Dedifferentiated amniotic fluid mesenchymal stem cell (primary cell): ENCODE data around the gene EFCAB10.
A peak's percentile ranks its signal among the peaks of the same experiment; 100 is the strongest.
"Not testable (repeated sequence)": the region's sequence is repeated elsewhere in the genome, so short reads cannot be mapped to it uniquely, and the experiment has no call there.

Source experiments
- DNase-seq: peaks from one replicate; pipeline ENCODE4 v3.0.0-alpha.2; 2016; ENCODE audit errors: extremely low spot score

The EFCAB10 gene

DNA sequence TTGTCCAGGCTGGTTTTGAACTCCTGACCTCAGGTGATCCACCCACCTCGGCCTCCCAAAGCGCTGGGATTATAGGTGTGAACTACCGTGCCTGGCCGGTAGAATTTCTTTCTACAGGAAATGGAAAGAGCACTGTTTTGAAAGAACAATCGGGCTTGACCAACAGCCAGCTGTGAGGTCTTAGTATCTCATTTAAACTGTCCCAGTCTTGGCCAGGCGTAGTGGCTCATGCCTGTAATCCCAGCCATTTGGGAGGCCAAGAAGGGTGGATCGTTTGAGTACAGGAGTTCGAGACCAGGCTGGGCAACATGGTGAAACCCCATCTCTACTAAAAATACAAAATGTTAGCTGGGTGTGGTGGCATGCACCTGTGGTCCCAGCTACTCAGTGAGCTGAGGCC, 17.8 kb upstream of the EFCAB10 start:
- not testable (repeated sequence) for DNase-seq

DNA sequence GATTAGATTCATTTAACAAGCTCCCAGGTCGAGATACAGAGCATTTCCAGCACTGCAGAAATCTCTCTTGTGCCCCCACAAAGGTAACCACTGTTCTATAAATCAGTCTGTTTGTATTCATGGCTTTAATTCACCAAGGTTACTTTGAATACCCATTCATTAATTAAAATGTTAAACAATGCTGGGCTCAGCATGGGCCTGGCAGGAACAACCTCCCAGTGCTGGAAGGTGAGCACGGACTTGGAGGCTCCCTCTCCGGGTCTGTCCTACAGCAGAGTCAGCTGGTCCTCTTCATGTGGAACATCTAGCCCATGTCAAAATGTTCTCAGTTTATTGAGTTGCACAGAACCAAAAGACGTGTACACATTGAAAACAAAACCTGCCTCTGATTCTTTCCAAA, 15.6 kb upstream of the EFCAB10 start:
- no peak for DNase-seq

DNA sequence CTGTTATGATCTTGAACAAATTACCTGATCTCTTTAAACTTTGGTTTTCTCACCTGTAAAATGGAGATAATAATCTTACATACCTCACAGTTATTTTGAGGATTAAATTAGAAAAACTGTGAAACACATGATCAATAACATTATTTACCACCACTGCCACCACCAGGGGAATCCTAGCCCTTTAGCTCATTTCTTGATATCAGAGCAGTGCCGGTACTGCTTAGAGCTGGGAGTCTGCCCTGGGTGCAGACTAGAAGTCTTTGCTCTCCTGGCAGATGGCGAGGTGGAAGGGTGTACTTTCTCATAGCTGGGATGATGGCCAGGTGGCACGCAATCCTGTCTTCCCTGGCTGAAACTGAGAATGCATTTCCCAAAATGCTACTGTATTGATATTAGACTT, 12.7 kb upstream of the EFCAB10 start:
- no peak for DNase-seq

DNA sequence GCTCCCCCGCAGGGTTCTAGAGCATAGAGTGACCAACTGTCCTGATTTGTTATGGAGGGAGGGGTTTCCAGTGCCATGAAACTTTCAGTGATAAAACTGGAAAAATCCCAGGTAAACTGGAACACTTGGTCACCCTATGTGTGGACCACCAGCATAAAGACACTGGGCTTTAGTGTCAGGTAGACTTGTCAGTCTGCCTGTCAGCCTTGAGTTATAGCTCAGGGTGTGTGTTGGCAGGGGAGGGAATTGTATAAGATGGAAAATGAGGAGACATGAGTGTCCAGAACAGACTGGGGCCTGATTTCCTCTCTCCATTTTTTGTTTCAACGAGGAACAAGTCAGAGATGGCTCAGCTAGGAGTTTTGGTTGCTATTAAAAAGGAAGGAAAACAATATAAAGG, 10.2 kb upstream of the EFCAB10 start:
- DNase-seq, result no peak

DNA sequence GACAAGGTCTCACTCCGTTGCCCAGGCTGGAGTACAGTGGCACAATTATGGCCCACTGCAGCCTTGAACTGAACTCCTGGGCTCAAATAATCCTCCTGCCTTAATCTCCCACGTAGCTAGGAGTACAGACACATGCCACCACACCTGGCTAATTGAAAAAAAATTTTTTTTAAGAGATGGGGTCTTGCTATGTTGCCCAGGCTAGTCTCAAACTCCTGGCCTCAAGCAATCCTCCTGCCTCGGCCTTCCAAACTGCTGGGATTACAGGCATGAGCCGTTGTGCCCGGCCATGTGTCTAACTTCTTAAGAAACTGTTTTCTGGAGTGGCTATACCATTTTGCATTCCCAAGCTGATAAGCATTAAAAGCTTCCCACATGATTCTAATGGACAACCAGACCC, 9.5 kb upstream of the EFCAB10 start:
- no peak for DNase-seq

DNA sequence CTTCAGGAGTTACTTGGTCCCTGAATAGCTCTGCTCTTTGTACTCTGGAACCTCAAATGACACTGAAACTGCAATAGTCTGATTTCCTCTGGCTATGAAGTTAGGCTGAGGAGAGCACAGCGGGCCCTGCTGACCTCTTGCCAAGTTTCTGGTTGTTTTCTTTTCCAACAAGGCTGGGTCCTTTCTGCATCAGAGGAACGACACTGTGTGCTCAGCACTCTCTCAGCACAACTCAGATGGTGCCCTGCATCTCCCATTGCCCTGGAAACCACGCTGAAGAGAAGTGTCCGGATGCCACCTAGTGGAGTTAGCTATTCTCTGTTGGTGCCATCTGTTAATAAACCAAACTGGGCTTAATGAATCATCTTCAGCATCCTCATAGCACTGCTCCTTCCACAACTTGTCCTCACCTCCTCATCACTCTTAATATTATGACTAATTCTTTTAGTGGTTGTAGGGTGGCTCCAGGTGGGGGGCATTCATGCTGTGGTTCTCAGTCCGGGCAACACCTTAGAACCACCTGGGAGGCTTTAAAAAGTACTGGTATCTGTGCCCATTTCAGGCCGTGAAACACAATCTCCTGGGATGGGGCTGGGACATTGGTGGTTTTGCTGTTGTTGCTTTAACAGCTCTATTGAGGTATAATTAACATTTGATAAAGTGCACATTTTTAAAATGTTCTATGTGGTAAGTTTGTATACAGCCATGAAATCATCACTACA, 8.2 kb upstream of the EFCAB10 start:
- peak; percentile 83 for DNase-seq

DNA sequence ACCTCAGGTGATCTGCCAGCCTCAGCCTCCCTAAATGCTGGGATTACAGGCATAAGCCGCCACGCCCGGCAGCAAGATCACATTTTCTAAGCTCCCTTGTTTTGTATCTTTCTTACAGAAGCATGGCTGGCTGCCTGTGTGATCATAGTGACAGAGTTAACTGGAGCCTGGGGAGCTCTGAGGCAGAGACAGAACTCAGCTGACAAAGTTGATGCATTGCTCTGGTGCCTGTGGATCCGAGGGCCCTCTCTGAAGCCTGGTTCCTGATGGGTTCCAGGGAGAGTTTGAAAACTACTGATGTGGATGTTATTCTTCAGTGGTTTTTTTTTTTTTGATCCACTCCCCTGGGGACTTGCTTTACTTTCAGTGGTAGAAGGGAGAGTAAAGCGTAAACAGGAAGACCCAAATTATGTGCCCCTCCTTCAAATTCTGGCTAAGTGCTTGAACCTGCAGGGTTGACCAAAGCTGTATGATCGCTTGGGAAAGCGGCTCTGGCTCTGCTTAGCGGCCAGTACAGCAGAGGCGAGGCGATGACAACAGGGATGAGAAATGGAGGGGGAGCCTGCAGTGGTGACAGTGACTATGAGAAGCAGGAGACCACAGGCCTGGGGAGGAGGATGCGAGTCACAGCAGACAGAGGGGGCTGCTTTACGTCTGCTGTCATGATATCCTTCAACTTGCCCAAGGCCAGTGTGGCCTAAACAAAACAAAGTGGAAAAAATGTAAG, 6.8 kb upstream of the EFCAB10 start:
- DNase-seq, result no peak

DNA sequence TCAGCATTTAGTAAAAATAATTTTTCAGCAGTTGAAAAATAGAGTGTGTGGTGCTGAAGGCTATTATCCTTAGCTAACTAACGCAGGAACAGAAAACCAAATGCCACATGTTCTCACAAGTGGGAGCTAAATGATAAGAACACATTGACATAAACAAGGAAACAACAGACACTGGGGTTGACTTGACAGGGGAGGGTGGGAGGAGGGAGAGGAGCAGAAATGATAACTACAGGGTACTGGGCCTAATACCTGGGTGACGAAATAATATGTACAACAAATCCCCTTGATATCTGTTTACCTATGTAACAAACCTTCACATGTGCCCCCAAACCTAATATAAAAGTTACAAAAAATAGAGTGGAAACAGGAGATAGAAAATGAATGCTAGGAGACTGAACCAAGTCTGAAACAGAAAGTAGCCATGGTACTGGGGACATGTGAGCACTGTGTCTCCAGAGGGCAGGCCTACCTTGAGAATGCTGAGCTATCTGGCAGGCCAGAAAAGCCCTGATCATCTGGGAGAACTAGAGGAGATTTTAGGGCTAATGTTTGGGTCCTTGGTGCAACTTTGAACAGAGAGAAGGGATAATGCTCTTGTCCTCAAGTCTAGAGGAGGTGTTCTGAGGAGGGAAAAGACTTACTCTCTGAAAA, 4.7 kb upstream of the EFCAB10 start:
- DNase-seq, result no peak

DNA sequence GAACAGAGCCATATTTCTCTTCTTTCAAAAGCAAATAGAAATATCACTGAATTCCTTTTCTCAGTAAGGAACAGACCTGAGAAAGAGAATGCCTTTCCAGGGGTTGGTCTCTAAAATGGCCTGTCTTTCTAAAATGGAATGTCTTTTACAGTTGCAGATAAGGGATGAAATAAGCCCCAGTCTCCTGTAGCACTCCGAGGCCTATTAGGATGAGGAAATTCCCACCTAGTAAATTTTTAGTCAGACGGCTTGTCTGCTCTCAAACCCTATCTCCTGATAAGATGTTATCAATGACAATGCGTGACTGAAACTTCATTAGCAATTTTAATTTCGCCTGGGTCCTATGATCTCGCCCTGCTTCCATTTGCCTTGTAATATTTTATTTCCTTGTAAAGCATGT, 2.9 kb upstream of the EFCAB10 start:
- no peak for DNase-seq

DNA sequence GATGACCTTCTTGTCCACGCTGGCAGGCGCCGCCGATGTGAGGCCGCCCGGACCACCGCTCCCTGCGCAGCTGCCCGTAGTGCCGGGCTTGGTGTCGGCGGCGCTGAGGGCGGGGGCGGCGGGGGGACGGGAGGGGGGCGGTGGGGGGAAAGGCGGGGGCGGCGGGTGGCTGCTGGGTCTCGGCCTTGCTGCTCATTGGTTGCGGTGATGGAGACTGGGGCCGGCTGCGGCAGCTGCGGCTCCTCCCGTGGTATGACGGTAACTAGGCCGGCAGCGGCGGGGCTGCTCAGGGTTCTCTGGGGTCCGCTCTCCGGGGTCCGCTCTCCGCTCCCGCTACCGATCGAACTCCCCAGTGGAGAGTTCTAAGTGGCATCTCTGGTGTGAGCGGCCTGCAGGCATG, 1.8 kb upstream of the EFCAB10 start:
- no peak for DNase-seq

DNA sequence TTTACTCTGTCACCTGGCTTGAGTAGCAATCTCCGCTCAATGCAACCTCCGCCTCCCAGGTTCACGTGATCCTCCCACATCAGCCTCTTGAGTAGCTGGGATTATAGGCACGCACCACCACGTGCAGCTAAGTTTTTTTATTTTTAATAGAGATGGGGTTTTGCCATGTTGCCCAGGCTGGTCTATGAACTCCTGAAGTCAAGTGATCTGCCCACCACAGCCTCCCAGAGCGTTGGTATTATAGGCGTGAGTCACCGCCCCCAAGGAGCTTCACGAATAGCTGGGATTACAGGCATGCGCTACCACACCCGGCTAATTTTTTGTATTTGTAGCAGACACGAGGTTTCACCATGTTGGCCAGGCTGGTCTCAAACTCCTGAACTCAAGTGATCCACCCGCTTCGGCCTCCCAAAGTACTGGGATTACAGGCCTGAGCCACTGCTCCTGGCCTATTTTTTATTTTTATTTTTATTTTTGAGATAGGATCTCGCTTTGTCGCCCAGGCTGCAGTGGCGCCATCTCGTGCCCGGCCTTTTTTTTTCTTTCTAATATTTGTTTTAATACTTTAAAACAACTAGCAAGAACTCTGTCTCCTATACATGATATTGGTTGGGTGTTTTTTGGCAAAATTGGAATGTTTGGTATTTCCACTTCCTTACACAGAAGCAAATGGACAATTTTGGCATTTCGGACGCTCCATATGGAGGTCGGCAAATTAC, 1.1 kb downstream of the EFCAB10 start:
- no peak for DNase-seq

DNA sequence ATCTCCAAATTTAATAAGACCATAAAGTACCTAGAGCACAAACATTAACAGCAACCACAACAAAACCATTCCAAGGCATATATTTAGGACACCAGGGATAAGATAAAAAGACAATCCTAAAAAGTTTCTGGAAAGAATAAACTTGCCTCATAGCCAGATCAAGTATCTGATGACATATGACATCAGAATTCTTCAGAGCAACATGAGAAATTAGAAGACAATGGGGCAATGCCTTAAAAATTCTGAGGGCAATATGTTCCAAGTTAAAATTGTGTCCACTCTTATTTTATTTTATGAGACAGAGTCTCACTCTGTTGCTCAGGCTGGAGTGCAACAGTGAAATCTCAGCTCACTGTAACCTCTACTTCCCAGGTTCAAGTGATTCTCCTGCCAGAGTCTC, 2.8 kb downstream of the EFCAB10 start:
- peak; percentile 48 for DNase-seq

DNA sequence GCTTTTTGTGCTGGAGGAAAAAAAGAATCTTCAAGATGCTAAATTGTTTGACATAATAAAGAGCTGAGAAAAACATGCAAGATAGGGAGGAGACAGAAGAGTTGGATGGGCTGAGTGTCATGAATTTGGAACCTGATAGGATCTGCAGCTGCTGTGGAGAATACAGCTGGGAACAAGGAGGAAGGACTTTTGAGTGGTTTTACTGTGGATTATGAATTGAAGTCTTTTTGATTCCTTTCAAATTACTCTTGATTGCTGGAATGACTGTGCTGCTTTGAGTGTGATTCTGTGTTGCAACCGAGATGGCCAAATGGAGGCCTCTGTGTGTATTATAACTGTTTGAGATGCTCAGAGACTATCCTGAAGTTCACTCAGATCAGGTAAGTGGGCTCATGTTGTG, 4.0 kb downstream of the EFCAB10 start:
- no peak for DNase-seq

DNA sequence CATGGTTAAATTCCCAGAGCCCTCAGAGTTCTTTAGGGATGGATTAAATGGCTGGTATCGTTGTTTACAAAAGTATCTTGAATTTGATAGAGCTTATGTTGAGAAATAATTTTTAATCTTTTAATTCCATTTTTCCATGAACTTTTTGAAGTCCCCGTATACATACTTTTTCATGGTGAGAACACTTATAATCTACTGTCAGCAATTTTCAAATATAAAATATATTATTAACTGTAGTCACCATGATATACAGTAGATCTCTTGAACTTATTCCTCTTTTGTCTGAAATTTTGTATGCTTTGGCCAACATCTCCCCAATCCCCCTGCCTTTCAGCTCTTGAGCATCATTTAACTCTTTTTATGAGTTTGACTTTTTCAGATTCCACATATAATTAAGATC, 9.4 kb downstream of the EFCAB10 start:
- DNase-seq, result no peak

DNA sequence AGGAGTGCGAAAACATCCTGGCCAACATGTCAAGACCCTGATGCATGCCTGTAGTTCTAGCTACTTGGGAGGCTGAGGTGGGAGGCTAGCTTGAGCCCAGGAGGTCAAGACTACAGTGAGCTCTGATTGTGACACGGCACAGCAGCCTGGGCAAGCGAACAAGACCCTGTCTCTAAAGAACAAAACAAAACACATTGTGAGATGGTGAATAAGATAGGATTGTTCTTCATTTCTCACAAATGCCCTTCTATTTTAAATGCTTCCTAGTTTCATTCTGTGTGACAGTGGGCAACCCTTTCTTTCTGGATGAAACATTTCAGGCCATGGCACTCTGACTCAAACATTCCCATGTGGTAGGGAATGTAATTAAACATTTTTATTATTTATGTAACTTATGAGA, 13.5 kb downstream of the EFCAB10 start:
- no peak for DNase-seq

DNA sequence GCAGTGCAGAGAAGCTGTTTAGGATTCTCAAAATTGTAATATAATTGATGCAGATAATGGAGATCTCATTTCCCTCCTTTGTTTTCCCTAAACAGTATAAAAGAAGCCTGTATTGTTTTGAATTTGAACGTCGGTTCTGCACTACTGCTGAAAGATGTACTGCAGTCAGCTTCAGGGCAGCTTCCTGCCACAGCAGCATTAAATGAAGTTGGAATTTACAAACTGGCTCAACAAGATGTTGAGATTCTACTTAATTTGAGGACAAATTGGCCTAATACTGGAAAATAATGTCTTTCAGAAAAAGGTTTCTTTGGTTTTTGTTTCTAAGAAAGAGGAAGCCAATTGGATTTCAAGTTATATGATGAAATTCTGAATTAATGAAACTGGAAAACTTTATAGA, 14.3 kb downstream of the EFCAB10 start:
- no peak for DNase-seq

DNA sequence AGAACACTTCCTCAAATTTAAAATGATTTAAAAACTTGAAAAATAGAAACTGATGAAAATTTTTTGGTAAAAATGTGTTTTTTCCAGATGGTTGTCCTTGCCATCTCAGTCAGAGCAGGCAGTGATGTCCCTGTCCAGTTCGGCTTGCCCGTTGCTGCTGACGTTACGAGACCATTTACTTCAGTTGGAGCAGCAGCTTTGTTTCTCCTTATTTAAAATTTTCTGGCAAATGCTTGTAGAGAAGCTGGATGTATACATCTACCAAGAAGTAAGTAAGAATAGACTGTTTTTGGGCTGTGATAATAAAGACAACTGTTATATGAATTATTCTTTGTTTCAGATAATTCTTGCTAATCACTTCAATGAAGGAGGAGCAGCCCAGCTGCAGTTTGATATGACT, 16.1 kb downstream of the EFCAB10 start:
- DNase-seq, result no peak

DNA sequence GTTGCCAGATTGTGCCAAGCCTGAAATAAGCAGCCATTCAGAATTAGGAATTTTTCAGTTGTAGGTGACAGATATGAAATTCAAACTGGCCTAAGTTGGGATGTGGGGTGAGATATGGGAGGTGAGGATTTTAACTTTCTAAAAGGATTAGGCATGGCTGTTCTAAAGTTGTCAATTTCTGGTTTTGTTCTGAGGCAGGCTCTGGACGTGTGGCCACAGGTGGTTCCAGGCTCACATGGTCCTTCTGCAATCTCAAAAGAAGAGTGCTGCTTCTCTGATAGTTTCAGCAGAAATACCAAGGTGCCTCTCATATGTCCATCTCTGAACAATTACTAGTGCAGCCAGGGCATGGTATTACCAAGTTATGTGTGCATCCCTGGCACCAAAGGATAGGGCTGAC, 21.4 kb downstream of the EFCAB10 start:
- DNase-seq, result no peak

DNA sequence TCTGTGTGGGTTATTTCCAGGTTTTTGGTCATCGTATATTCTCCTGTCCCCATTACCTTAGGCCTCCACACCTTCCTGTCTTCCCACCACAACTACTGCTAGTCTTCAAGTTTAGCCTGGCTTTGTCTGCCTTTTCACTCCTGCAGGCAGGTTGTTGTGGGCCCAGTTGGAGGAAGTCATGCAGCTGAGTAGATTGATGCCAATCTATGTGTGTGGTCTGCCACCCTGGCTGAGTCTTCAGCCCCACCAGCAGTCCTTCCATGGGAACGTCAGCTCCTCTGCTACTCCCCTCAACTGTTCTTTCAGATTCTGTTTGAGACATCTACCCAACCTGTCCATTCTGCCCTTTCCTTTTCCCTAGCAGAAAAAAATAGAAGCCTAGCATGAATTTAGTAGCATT, 43.0 kb downstream of the EFCAB10 start:
- DNase-seq, result no peak

DNA sequence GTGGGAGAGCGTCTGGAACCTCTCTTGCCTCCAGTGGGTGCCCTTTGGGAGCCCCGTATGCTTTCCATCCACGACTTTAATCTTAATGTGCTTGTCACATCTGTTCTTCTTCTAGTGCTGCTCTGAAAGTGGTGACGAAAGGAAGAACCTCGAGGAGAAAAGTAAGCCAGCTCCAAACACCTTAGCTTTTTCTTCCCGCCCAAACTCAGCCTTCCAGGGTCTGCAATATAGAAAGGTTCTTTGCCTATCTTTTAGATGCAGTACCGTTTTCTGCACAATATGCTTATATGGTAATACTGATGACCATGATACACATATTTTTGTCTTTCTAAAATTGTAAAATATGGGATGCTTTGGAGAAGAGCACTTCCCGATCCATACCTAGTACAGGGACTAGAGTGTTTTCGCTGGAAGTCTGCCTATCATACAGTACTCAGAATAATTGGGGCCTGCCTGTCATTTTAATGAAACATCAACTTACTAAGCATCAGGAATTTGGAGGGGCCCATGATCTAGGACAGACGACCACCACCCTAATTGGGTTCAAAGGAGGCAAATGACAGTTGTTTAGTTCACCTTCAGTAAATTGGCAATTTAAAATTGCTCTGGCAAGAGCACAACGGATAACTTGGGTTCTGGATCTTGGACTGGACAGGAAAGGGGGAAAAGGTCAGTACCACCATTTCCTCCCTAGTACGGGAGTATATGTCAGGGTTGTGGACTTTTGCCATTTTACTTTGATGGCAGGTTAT, 48.4 kb downstream of the EFCAB10 start:
- no peak for DNase-seq

DNA sequence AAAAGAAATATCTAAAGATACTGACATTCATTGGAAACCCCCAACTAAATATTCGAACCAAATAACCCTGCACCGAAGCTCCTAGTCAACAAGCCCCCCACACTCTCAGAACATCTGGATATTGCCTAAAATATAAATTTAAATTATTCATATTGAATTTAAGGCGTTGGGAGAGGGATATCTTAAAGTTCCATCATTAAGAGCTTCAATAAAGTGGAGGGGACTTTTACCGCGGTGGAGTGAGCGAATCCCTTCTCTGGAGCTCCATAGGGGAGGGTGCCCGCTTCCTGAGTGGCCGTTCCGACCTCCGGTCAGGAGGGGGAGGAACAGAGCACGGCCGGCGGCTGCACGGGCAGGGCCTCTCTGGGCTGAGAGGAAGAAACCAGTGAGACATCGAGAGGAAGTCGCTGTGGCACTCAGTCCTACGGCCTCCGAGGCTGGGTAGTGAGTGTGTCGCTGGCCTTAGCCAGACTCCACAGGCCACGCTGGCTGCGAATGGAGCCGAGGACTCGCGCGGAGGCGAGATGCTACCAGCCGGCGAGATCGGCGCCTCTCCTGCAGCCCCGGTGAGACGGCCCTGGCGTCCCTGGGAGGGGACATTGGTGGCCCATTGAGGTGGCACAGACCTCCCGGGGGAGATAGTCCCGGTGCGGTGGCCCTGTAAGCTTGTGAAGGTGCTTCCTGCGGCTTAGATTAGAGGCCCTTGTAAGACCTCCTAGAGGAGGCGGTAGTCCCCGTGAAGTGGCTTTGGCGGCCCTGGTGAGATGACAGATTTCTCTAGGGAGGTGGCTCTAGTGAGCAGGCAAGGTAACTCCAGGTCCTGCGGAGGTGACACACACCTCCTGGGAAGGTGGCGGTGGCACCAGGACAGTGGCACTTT, 49.3 kb downstream of the EFCAB10 start, which contains the start of gene RINT1:
Gene RINT1 (plus strand): TSS at position 410 of the 880 bp plus-strand sequence. CDS start 115 bp downstream, at position 525.
- peak; percentile 87 for DNase-seq
